SW480 (cell line): ENCODE results near the gene TPSAB1.
"Not testable (repeated sequence)": the region's sequence is repeated elsewhere in the genome, so short reads cannot be mapped to it uniquely, and the experiment has no call there.

Source experiments
- DNase-seq: peaks from one replicate; pipeline ENCODE4 v3.0.0-alpha.2; 2016; ENCODE audit warnings: low spot score

TPSAB1 gene

GRCh38 chr16:1223355-1224214, 16.9 kb upstream of the TPSAB1 start:
- no peak for DNase-seq

- DNase-seq: no peak
Observed at GRCh38 chr16:1224558-1224957, 15.9 kb upstream of the TPSAB1 start.

GRCh38 chr16:1225051-1225451, 15.5 kb upstream of the TPSAB1 start, which contains the start of gene TPSG1:
TSS of gene TPSG1 (minus strand) at chr16:1225268. CDS start at chr16:1225252, 16 bp downstream.
- DNase-seq: no peak

GRCh38 chr16:1225728-1226311, 14.7 kb upstream of the TPSAB1 start:
- peak; percentile 41 for DNase-seq

GRCh38 chr16:1226692-1227091, 13.8 kb upstream of the TPSAB1 start:
- not testable (repeated sequence) for DNase-seq

- DNase-seq: not testable (repeated sequence)
Observed at GRCh38 chr16:1228227-1228626, 12.3 kb upstream of the TPSAB1 start.

- DNase-seq: not testable (repeated sequence)
Observed at GRCh38 chr16:1229476-1229875, 11.0 kb upstream of the TPSAB1 start.

- not testable (repeated sequence) for DNase-seq
Observed at GRCh38 chr16:1230084-1230470, 10.4 kb upstream of the TPSAB1 start, which contains the start of gene TPSB2. TSS of gene TPSB2 (minus strand) at chr16:1230184. CDS start at chr16:1229951, 233 bp downstream.

- not testable (repeated sequence) for DNase-seq
Observed at GRCh38 chr16:1230471-1231212, 9.9 kb upstream of the TPSAB1 start.

GRCh38 chr16:1231301-1231700, 9.2 kb upstream of the TPSAB1 start:
- not testable (repeated sequence) for DNase-seq

- not testable (repeated sequence) for DNase-seq
Observed at GRCh38 chr16:1232049-1232748, 8.3 kb upstream of the TPSAB1 start.

- not testable (repeated sequence) for DNase-seq
Observed at GRCh38 chr16:1236659-1237058, 3.8 kb upstream of the TPSAB1 start.

GRCh38 chr16:1237990-1238389, 2.5 kb upstream of the TPSAB1 start:
- DNase-seq: no peak

GRCh38 chr16:1238909-1239308, 1.6 kb upstream of the TPSAB1 start:
- not testable (repeated sequence) for DNase-seq

- not testable (repeated sequence) for DNase-seq
Observed at GRCh38 chr16:1239575-1239974, 930 bp upstream of the TPSAB1 start.

- not testable (repeated sequence) for DNase-seq
Observed at GRCh38 chr16:1241081-1241480, 576 bp downstream of the TPSAB1 start.

- DNase-seq: not testable (repeated sequence)
Observed at GRCh38 chr16:1243363-1243762, 2.9 kb downstream of the TPSAB1 start.

GRCh38 chr16:1243907-1244850, 3.7 kb downstream of the TPSAB1 start:
- not testable (repeated sequence) for DNase-seq

GRCh38 chr16:1244881-1245280, 4.4 kb downstream of the TPSAB1 start:
- peak; percentile 90 for DNase-seq

- no peak for DNase-seq
Observed at GRCh38 chr16:1245452-1246020, 5.0 kb downstream of the TPSAB1 start.
